Keratinocyte (primary cell): ENCODE results near the gene CYTH2. TPM values are rescaled to one million over a fixed set of nuclear protein-coding genes. Genes with fewer than 3 reads are reported as not detected.

ENCODE experiments used
- DNase-seq: peaks from one replicate; pipeline ENCODE4 v3.0.0-alpha.2; 2011; ENCODE audit warnings: low read depth, missing footprints, low spot score
- FAIRE-seq: peaks from 2 replicates; lab custom pipeline; 2011; peaks lifted over from hg19 to GRCh38; lab: Jason Lieb, UNC
- H2AFZ ChIP-seq: 2 replicates; pipeline ENCODE4 v1.6.0; 2012; ENCODE audit warnings: low read length, control low read depth, inconsistent platforms; ENCODE audit not compliant: control insufficient read depth
- H3K27ac ChIP-seq: 2 replicates; pipeline ENCODE4 v1.5.1; 2011; ENCODE audit warnings: low read length; ENCODE audit not compliant: control insufficient read depth, insufficient read depth
- H3K27me3 ChIP-seq: 3 replicates; pipeline ENCODE4 v1.6.0; 2011; ENCODE audit warnings: low read length; ENCODE audit not compliant: control insufficient read depth, insufficient read depth; ENCODE audit errors: extremely low read depth
- H3K36me3 ChIP-seq, 2 experiments: 2 replicates in 1 of 2; 3 replicates in 1 of 2; pipeline ENCODE4 v1.5.1; 2011; ENCODE audit warnings: low read length in 2 of 2, mild to moderate bottlenecking in 1 of 2; ENCODE audit not compliant: control insufficient read depth in 2 of 2, insufficient read depth in 2 of 2; ENCODE audit errors: extremely low read depth in 1 of 2
- H3K4me1 ChIP-seq: 3 replicates; pipeline ENCODE4 v1.5.1; 2011; ENCODE audit warnings: low read length; ENCODE audit not compliant: control insufficient read depth, insufficient read depth; ENCODE audit errors: extremely low read depth
- H3K4me2 ChIP-seq: 3 replicates; pipeline ENCODE4 v1.6.0; 2011; ENCODE audit warnings: low read depth, low read length; ENCODE audit not compliant: control insufficient read depth, insufficient read depth; ENCODE audit errors: extremely low read depth
- H3K4me3 ChIP-seq, 3 experiments: fragments of 200-600 bp in 1 of 3; sonication (generic) in 1 of 3; 2 replicates in 2 of 3; 3 replicates in 1 of 3; pipeline ENCODE4 v1.5.1; 2011 to 2016; ENCODE audit warnings: low read length in 3 of 3, mild to moderate bottlenecking in 3 of 3, control low read depth in 2 of 3, inconsistent platforms in 1 of 3, low read depth in 1 of 3, mixed read lengths in 1 of 3, mixed run types in 1 of 3, moderate library complexity in 1 of 3; ENCODE audit not compliant: control insufficient read depth in 2 of 3, insufficient read depth in 2 of 3; ENCODE audit errors: extremely low read depth in 1 of 3
- H3K79me2 ChIP-seq: 2 replicates; pipeline ENCODE4 v1.6.0; 2012; ENCODE audit warnings: low read length; ENCODE audit not compliant: control insufficient read depth, insufficient read depth
- H3K9ac ChIP-seq: 3 replicates; pipeline ENCODE4 v1.6.0; 2011; ENCODE audit warnings: low read length; ENCODE audit not compliant: control insufficient read depth, insufficient read depth; ENCODE audit errors: extremely low read depth
- H3K9me1 ChIP-seq: 3 replicates; pipeline ENCODE4 v1.6.0; 2011; ENCODE audit warnings: low read length; ENCODE audit not compliant: control insufficient read depth, insufficient read depth; ENCODE audit errors: extremely low read depth
- H3K9me3 ChIP-seq: 2 replicates; pipeline ENCODE4 v1.5.1; 2012; ENCODE audit warnings: low read depth, low read length; ENCODE audit not compliant: control insufficient read depth
- H4K20me1 ChIP-seq: 3 replicates; pipeline ENCODE4 v1.6.0; 2011; ENCODE audit warnings: low read length; ENCODE audit not compliant: control insufficient read depth, insufficient read depth; ENCODE audit errors: extremely low read depth
- EZH2 ChIP-seq: IDR thresholded peaks from one replicate; pipeline ENCODE4 v1.6.1; 2012; ENCODE audit warnings: inconsistent platforms, mild to moderate bottlenecking, low read length, moderate library complexity
- dilution Hi-C: fragments of 300-500 bp; cut with MboI; formaldehyde crosslinking; loops from one replicate; pipeline ENCODE4 v1.7.0; 2020; ENCODE audit warnings: low sequenced_read_pairs; ENCODE audit not compliant: extremely low pct_ligation_motif_present
- polyA plus RNA-seq, 5 experiments: library from polyadenylated mRNA; depleted of rRNA in 3 of 5; stranded (reverse) in 3 of 5; stranded (forward) in 1 of 5; unstranded in 1 of 5; fragments of >200 nt; gene quantifications; 1 replicate in 1 of 5; 2 replicates in 3 of 5; 3 replicates in 1 of 5; pipeline versions ENCODE4 v1.2.1 to v1.2.3, GENCODE V29; 2011 to 2012; ENCODE audit warnings: missing spikeins in 2 of 5, low read depth in 1 of 5, low replicate concordance in 1 of 5
- TF ChIP-seq, protein P1 (sequence below), 3 experiments: IDR thresholded peaks in 1 of 3; conservative IDR thresholded peaks in 1 of 3; optimal IDR thresholded peaks in 1 of 3; 2 replicates in 2 of 3; 3 replicates in 1 of 3; pipeline versions ENCODE3 to v1.5.1; 2011; ENCODE audit warnings: low read length in 3 of 3, mild to moderate bottlenecking in 3 of 3, moderate library complexity in 2 of 3, control low read depth in 1 of 3, inconsistent platforms in 1 of 3; ENCODE audit not compliant: insufficient read depth in 2 of 3; ENCODE audit errors: extremely low read depth in 1 of 3

CYTH2 gene
- polyA plus RNA-seq, 1 donor (not counting 4 experiments of a cell fraction or from before 2014, with no cell fraction given) = 27.0 TPM

GRCh38 chr19:48499316-48500090 lies 30.3 kb downstream of the CYTH2 start:
- Histone ChIP-seq H3K9me1 (no peaks in the 10 kb centered on the region), H4K20me1 (no peaks in the 10 kb centered on the region), H2AFZ (no peak overlapping the region), H3K9ac (no peak overlapping the region), H3K9me3 (no peaks in the 10 kb centered on the region), H3K36me3 (no peaks in the 10 kb centered on the region), H3K4me3 (no peak overlapping the region), H3K4me2 (no peak overlapping the region), H3K4me1 (peaks cover 15% of the 10 kb centered on the region), H3K27ac (no peak overlapping the region), H3K79me2 (no peaks in the 10 kb centered on the region), H3K27me3 (peaks cover 6% of the 10 kb centered on the region)
- DNase-seq (no peak), FAIRE-seq (no peak)
- TF ChIP-seq, protein P1, sequence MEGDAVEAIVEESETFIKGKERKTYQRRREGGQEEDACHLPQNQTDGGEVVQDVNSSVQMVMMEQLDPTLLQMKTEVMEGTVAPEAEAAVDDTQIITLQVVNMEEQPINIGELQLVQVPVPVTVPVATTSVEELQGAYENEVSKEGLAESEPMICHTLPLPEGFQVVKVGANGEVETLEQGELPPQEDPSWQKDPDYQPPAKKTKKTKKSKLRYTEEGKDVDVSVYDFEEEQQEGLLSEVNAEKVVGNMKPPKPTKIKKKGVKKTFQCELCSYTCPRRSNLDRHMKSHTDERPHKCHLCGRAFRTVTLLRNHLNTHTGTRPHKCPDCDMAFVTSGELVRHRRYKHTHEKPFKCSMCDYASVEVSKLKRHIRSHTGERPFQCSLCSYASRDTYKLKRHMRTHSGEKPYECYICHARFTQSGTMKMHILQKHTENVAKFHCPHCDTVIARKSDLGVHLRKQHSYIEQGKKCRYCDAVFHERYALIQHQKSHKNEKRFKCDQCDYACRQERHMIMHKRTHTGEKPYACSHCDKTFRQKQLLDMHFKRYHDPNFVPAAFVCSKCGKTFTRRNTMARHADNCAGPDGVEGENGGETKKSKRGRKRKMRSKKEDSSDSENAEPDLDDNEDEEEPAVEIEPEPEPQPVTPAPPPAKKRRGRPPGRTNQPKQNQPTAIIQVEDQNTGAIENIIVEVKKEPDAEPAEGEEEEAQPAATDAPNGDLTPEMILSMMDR (optimal IDR thresholded peaks at IDR 0.05 in 1 of 3, IDR thresholded peaks at IDR 0.05 in 1 of 3, conservative IDR thresholded peaks at IDR 0.05 in 1 of 3; ENCODE audit: extremely low read depth in 1 of 3, insufficient read depth in 2 of 3, low read length in 3 of 3) = no peak
- TF ChIP-seq EZH2 = no peak
- dilution Hi-C loops = no loop called here

DNA sequence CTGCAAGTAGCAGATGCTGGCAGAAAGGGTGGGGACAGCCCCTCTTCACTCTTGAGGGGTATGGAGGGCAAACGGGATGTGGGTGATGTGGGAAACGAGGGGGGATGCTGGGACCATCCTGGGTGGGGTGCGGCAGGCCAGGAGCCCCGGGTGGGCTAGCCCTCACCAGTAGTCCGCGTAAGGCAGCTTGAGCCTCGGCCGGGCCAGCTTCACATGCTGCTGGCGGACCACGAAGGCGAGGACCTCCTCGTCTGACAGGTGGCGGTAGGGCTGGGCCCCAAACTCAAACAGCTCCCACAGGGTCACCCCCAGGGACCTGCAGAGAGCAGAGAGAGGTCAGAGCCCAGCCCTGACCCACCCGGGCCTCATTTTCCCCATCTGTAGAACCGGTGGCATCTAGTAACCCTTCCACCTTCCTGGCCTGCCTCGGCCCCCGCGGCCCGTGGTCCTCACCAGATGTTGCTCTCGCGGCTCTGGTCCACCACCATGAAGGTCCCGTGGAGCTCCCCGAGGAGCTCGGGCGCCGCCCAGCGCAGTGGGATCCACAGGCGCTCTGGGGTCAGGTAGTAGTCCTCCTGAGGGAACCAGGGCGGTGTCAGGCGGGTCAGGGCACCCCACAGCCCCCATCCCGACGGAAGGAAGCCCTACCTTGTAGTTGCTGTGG lies 31.8 kb downstream of the CYTH2 start:
- Histone ChIP-seq H3K9me1 (no peaks in the 10 kb centered on the region), H3K36me3 (no peaks in the 10 kb centered on the region), H3K9ac (peak overlapping the region; percentile 69), H3K4me3 (peak overlapping the region; percentile 52 to 83 (median 73)), H2AFZ (peak overlapping the region; percentile 95), H3K27ac (peak overlapping the region; percentile 67), H3K79me2 (no peaks in the 10 kb centered on the region), H3K4me1 (peaks cover 14% of the 10 kb centered on the region), H3K4me2 (peak overlapping the region; percentile 89), H3K27me3 (peaks cover 6% of the 10 kb centered on the region), H3K9me3 (no peaks in the 10 kb centered on the region), H4K20me1 (no peaks in the 10 kb centered on the region)
- TF ChIP-seq EZH2 = no peak
- TF ChIP-seq, protein P1 (optimal IDR thresholded peaks at IDR 0.05 in 1 of 3, IDR thresholded peaks at IDR 0.05 in 1 of 3, conservative IDR thresholded peaks at IDR 0.05 in 1 of 3; ENCODE audit: extremely low read depth in 1 of 3, insufficient read depth in 2 of 3, low read length in 3 of 3) = no peak
- DNase-seq = no peak
- no peak for FAIRE-seq
- dilution Hi-C loops = no loop called here
